GM23338 (cell line): ENCODE measurements around the gene TMC3. TPM values are rescaled to one million over a fixed set of nuclear protein-coding genes. Genes with fewer than 3 reads are reported as not detected.

Experiments
- ATAC-seq: fragments of 200-7000 bp; cut with Tn5 transposase; 3 replicates; pipeline ENCODE4 v1.9.1; 2020
- DNase-seq: peaks from one replicate; pipeline ENCODE4 v3.0.0-alpha.2; 2015; ENCODE audit warnings: low spot score
- H2AFZ ChIP-seq: fragments of 200-600 bp; sonication (generic); 2 replicates; pipeline ENCODE4 v1.8.0; 2016; ENCODE audit warnings: antibody characterized with exemption, mild to moderate bottlenecking, moderate library complexity
- H3F3A ChIP-seq: fragments of 200-600 bp; sonication (generic); replicated peaks from 2 replicates; pipeline ENCODE4 v1.8.0; 2017; ENCODE audit warnings: antibody characterized with exemption, mixed run types, low read depth
- H3K27ac ChIP-seq: fragments of 200-600 bp; sonication (generic); 2 replicates; pipeline ENCODE4 v1.6.1; 2016; ENCODE audit warnings: low read depth
- H3K27me3 ChIP-seq: fragments of 200-600 bp; sonication (generic); 2 replicates; pipeline ENCODE4 v1.8.0; 2016; ENCODE audit warnings: mild to moderate bottlenecking, mixed run types, moderate library complexity; ENCODE audit not compliant: insufficient read depth
- H3K36me3 ChIP-seq: fragments of 200-600 bp; sonication (generic); 2 replicates; pipeline ENCODE4 v1.8.0; 2016; ENCODE audit warnings: mild to moderate bottlenecking; ENCODE audit not compliant: insufficient read depth
- H3K4me1 ChIP-seq: fragments of 200-600 bp; sonication (generic); 2 replicates; pipeline ENCODE4 v1.8.0; 2016; ENCODE audit warnings: mild to moderate bottlenecking, moderate library complexity; ENCODE audit not compliant: insufficient read depth
- H3K4me2 ChIP-seq: fragments of 200-600 bp; sonication (generic); 2 replicates; pipeline ENCODE4 v1.7.1; 2017; ENCODE audit warnings: mixed run types
- H3K4me3 ChIP-seq: fragments of 200-600 bp; sonication (generic); 2 replicates; pipeline ENCODE4 v1.6.1; 2016; ENCODE audit warnings: mixed run types
- H3K79me2 ChIP-seq: fragments of 200-600 bp; sonication (generic); replicated peaks from 2 replicates; pipeline ENCODE4 v1.8.0; 2017; ENCODE audit warnings: mild to moderate bottlenecking; ENCODE audit not compliant: insufficient read depth
- H3K9me2 ChIP-seq: fragments of 200-600 bp; sonication (generic); 2 replicates; pipeline ENCODE4 v1.8.0; 2017; ENCODE audit not compliant: insufficient read depth
- H4K20me1 ChIP-seq: fragments of 200-600 bp; sonication (generic); replicated peaks from 2 replicates; pipeline ENCODE4 v1.8.0; 2017; ENCODE audit warnings: mild to moderate bottlenecking; ENCODE audit not compliant: insufficient read depth
- H3K27ac Mint-ChIP-seq: 2 replicates; pipeline ENCODE4 v1.8.0; 2020; ENCODE audit warnings: inconsistent platforms, mild to moderate bottlenecking, moderate library complexity, mixed read lengths
- H3K27me3 Mint-ChIP-seq: 3 replicates; pipeline ENCODE4 v1.8.0; 2022; ENCODE audit warnings: low read depth, mild to moderate bottlenecking, moderate library complexity, mixed read lengths, inconsistent platforms; ENCODE audit not compliant: insufficient read depth, poor library complexity
- H3K36me3 Mint-ChIP-seq: 3 replicates; pipeline ENCODE4 v1.8.0; 2021; ENCODE audit warnings: low read depth, mild to moderate bottlenecking, inconsistent platforms, moderate library complexity, mixed read lengths
- H3K4me1 Mint-ChIP-seq: 3 replicates; pipeline ENCODE4 v1.8.0; 2020; ENCODE audit warnings: mild to moderate bottlenecking, inconsistent platforms, mixed read lengths
- H3K4me3 Mint-ChIP-seq: 3 replicates; pipeline ENCODE4 v1.8.0; 2021; ENCODE audit warnings: moderate library complexity, mild to moderate bottlenecking, inconsistent platforms, mixed read lengths
- H3K9me3 Mint-ChIP-seq: 3 replicates; pipeline ENCODE4 v1.8.0; 2020; ENCODE audit warnings: moderate library complexity, mild to moderate bottlenecking, inconsistent platforms, mixed read lengths
- CREB1 ChIP-seq: fragments of 250-450 bp; sonication (Bioruptor Pico); IDR thresholded peaks from 2 replicates; pipeline ENCODE4 v1.5.0; 2020; ENCODE audit warnings: low read depth, mild to moderate bottlenecking, moderate library complexity
- ETS1 ChIP-seq: IDR thresholded peaks from 2 replicates; pipeline ENCODE4 v1.6.1; 2016; ENCODE audit warnings: antibody characterized with exemption
- EZH2 ChIP-seq: fragments of 200-600 bp; sonication (generic); IDR thresholded peaks from one replicate; pipeline ENCODE4 v1.8.0; 2017; ENCODE audit warnings: antibody characterized with exemption, mild to moderate bottlenecking, low read depth; ENCODE audit not compliant: unreplicated experiment
- EZH2phosphoT487 ChIP-seq: fragments of 200-600 bp; sonication (generic); IDR thresholded peaks from one replicate; pipeline ENCODE4 v1.8.1; 2018; ENCODE audit warnings: antibody characterized with exemption; ENCODE audit not compliant: unreplicated experiment
- NANOG ChIP-seq: IDR thresholded peaks from 2 replicates; pipeline ENCODE4 v1.6.1; 2016; ENCODE audit warnings: antibody characterized with exemption, borderline replicate concordance
- ZNF114 ChIP-seq: fragments of 250-450 bp; sonication (Bioruptor Pico); IDR thresholded peaks from 2 replicates; pipeline ENCODE4 v1.5.0; 2020; ENCODE audit warnings: mild to moderate bottlenecking, moderate library complexity
- ZNF331 ChIP-seq: fragments of 250-450 bp; sonication (Bioruptor Pico); IDR thresholded peaks from 2 replicates; pipeline ENCODE4 v1.5.0; 2020; ENCODE audit warnings: low read depth, mild to moderate bottlenecking, moderate library complexity
- polyA plus RNA-seq: library from polyadenylated mRNA; unstranded; fragments of >200 nt; fragmentation: Nextera tagmentation; extraction: Ambion mirVana; gene quantifications from 2 replicates; pipeline ENCODE4 v1.2.1, GENCODE V29; 2016
- total RNA-seq: library from RNA; depleted of rRNA; stranded (reverse); fragments of >200 nt; shearing (Covaris generic); gene quantifications from 2 replicates; pipeline ENCODE4 v1.2.3, GENCODE V29; 2014
- TF ChIP-seq, protein P1 (sequence below): fragments of 250-450 bp; sonication (Bioruptor Pico); IDR thresholded peaks from 2 replicates; pipeline ENCODE4 v1.5.0; 2020; ENCODE audit warnings: mild to moderate bottlenecking, moderate library complexity
- TF ChIP-seq, protein P2 (sequence below): IDR thresholded peaks from one replicate; pipeline ENCODE4 v1.6.1; 2018; ENCODE audit warnings: antibody characterized with exemption; ENCODE audit not compliant: unreplicated experiment

Gene TMC3
- total and polyA plus RNA-seq, 2 experiments from 2014 or later = 0.10 TPM; not detected in 1

DNA sequence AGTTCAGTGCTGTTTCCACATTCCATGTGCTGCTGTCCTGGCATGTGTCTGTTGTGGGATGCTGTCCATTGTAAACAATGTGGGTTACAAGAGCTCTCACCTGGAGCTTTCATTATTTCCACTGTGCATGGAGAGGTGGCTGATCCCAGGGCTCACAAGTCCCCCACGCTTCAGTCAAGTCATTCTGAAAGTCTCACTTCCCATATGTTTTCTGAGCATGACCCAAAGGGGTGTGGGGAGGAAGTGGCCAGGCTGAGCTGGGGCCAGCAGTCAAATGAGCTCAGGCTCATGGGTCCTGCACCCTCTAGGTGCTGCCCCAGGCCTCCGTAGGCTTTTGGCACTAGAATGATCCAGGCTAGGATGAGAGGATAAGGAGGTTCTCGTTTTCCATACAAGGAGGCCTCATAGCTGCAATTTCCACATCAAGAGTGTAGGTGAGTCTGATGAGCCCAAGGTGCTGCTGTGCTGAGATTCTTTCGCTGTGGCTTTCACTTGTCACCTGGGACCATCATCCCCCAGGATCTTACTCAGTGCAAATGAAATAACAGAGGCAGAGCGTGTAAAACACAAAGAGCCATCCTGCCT is 72.1 kb downstream of the TMC3 start:
- H2AFZ ChIP-seq = no peak overlapping the region
- no peak for ATAC-seq
- peaks cover 33% of the 10 kb centered on the region for H3K4me1 Mint-ChIP-seq
- H3K27me3 ChIP-seq = no peaks in the 10 kb centered on the region
- no peak overlapping the region for H3K27ac ChIP-seq
- H3K27me3 Mint-ChIP-seq = peaks cover 14% of the 10 kb centered on the region
- no peak overlapping the region for H3K4me2 ChIP-seq
- H3K36me3 ChIP-seq = no peaks in the 10 kb centered on the region
- TF ChIP-seq ETS1 (no peak), ZNF114 (CRISPR knock-in tag) (no peak), CREB1 (no peak)
- H3K9me2 ChIP-seq = no peaks in the 10 kb centered on the region; the same call in 1 of the 2 replicates
- H3K27ac Mint-ChIP-seq = no peak overlapping the region
- H3K79me2 ChIP-seq = no peaks in the 10 kb centered on the region
- no peak overlapping the region for H3K4me3 Mint-ChIP-seq
- H3K4me3 ChIP-seq = no peak overlapping the region
- no peaks in the 10 kb centered on the region for H3K36me3 Mint-ChIP-seq
- no peaks in the 10 kb centered on the region for H3F3A ChIP-seq
- DNase-seq = no peak
- H4K20me1 ChIP-seq = no peaks in the 10 kb centered on the region
- H3K4me1 ChIP-seq = peaks cover 15% of the 10 kb centered on the region; the same call in 1 of the 2 replicates
- no peaks in the 10 kb centered on the region for H3K9me3 Mint-ChIP-seq

- Histone ChIP-seq H4K20me1 (no peaks in the 10 kb centered on the region), H3K36me3 (no peaks in the 10 kb centered on the region), H3K27me3 (no peaks in the 10 kb centered on the region), H2AFZ (no peak overlapping the region), H3K4me2 (no peak overlapping the region), H3K27ac (no peak overlapping the region), H3F3A (no peaks in the 10 kb centered on the region), H3K9me2 (no peaks in the 10 kb centered on the region; the same call in 1 of the 2 replicates), H3K4me3 (no peak overlapping the region), H3K4me1 (peaks cover 15% of the 10 kb centered on the region; the same call in 1 of the 2 replicates), H3K79me2 (no peaks in the 10 kb centered on the region)
- no peak overlapping the region for H3K4me3 Mint-ChIP-seq
- no peaks in the 10 kb centered on the region for H3K36me3 Mint-ChIP-seq
- peaks cover 38% of the 10 kb centered on the region for H3K4me1 Mint-ChIP-seq
- peaks cover 16% of the 10 kb centered on the region for H3K27me3 Mint-ChIP-seq
- ATAC-seq (no peak), DNase-seq (no peak)
- no peak overlapping the region for H3K27ac Mint-ChIP-seq
- no peaks in the 10 kb centered on the region for H3K9me3 Mint-ChIP-seq
- TF ChIP-seq ZNF114 (CRISPR knock-in tag) = no peak
- TF ChIP-seq, protein P1, sequence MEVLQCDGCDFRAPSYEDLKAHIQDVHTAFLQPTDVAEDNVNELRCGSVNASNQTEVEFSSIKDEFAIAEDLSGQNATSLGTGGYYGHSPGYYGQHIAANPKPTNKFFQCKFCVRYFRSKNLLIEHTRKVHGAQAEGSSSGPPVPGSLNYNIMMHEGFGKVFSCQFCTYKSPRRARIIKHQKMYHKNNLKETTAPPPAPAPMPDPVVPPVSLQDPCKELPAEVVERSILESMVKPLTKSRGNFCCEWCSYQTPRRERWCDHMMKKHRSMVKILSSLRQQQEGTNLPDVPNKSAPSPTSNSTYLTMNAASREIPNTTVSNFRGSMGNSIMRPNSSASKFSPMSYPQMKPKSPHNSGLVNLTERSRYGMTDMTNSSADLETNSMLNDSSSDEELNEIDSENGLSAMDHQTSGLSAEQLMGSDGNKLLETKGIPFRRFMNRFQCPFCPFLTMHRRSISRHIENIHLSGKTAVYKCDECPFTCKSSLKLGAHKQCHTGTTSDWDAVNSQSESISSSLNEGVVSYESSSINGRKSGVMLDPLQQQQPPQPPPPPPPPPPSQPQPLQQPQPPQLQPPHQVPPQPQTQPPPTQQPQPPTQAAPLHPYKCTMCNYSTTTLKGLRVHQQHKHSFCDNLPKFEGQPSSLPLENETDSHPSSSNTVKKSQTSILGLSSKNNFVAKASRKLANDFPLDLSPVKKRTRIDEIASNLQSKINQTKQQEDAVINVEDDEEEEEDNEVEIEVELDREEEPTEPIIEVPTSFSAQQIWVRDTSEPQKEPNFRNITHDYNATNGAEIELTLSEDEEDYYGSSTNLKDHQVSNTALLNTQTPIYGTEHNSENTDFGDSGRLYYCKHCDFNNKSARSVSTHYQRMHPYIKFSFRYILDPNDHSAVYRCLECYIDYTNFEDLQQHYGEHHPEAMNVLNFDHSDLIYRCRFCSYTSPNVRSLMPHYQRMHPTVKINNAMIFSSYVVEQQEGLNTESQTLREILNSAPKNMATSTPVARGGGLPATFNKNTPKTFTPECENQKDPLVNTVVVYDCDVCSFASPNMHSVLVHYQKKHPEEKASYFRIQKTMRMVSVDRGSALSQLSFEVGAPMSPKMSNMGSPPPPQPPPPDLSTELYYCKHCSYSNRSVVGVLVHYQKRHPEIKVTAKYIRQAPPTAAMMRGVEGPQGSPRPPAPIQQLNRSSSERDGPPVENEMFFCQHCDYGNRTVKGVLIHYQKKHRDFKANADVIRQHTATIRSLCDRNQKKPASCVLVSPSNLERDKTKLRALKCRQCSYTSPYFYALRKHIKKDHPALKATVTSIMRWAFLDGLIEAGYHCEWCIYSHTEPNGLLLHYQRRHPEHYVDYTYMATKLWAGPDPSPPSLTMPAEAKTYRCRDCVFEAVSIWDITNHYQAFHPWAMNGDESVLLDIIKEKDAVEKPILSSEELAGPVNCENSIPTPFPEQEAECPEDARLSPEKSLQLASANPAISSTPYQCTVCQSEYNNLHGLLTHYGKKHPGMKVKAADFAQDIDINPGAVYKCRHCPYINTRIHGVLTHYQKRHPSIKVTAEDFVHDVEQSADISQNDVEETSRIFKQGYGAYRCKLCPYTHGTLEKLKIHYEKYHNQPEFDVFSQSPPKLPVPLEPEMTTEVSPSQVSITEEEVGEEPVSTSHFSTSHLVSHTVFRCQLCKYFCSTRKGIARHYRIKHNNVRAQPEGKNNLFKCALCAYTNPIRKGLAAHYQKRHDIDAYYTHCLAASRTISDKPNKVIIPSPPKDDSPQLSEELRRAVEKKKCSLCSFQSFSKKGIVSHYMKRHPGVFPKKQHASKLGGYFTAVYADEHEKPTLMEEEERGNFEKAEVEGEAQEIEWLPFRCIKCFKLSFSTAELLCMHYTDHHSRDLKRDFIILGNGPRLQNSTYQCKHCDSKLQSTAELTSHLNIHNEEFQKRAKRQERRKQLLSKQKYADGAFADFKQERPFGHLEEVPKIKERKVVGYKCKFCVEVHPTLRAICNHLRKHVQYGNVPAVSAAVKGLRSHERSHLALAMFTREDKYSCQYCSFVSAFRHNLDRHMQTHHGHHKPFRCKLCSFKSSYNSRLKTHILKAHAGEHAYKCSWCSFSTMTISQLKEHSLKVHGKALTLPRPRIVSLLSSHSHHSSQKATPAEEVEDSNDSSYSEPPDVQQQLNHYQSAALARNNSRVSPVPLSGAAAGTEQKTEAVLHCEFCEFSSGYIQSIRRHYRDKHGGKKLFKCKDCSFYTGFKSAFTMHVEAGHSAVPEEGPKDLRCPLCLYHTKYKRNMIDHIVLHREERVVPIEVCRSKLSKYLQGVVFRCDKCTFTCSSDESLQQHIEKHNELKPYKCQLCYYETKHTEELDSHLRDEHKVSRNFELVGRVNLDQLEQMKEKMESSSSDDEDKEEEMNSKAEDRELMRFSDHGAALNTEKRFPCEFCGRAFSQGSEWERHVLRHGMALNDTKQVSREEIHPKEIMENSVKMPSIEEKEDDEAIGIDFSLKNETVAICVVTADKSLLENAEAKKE (CRISPR knock-in tag) = no peak
- TF ChIP-seq ZNF331 = no peak
- no peak for TF ChIP-seq ETS1
- no peak for TF ChIP-seq EZH2phosphoT487
- no peak for TF ChIP-seq EZH2
- TF ChIP-seq NANOG = no peak
- TF ChIP-seq CREB1 = no peak
- TF ChIP-seq, protein P2, sequence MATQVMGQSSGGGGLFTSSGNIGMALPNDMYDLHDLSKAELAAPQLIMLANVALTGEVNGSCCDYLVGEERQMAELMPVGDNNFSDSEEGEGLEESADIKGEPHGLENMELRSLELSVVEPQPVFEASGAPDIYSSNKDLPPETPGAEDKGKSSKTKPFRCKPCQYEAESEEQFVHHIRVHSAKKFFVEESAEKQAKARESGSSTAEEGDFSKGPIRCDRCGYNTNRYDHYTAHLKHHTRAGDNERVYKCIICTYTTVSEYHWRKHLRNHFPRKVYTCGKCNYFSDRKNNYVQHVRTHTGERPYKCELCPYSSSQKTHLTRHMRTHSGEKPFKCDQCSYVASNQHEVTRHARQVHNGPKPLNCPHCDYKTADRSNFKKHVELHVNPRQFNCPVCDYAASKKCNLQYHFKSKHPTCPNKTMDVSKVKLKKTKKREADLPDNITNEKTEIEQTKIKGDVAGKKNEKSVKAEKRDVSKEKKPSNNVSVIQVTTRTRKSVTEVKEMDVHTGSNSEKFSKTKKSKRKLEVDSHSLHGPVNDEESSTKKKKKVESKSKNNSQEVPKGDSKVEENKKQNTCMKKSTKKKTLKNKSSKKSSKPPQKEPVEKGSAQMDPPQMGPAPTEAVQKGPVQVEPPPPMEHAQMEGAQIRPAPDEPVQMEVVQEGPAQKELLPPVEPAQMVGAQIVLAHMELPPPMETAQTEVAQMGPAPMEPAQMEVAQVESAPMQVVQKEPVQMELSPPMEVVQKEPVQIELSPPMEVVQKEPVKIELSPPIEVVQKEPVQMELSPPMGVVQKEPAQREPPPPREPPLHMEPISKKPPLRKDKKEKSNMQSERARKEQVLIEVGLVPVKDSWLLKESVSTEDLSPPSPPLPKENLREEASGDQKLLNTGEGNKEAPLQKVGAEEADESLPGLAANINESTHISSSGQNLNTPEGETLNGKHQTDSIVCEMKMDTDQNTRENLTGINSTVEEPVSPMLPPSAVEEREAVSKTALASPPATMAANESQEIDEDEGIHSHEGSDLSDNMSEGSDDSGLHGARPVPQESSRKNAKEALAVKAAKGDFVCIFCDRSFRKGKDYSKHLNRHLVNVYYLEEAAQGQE = no peak
These were observed 72.6 kb downstream of the TMC3 start for GRCh38 chr15:81301385-81301784.
